Dermis microvascular lymphatic vessel endothelial cell (primary cell): ENCODE results near the gene HACD1. TPM values are rescaled to one million over a fixed set of nuclear protein-coding genes. Genes with fewer than 3 reads are reported as not detected.

Experiments used
- DNase-seq, 2 donors: peaks; one replicate each; pipeline versions ENCODE4 v3.0.0 to v3.0.0-alpha.2; 2010; ENCODE audit warnings: low read depth in 2 of 2
- total RNA-seq: library from RNA; depleted of rRNA; stranded (reverse); fragments of >200 nt; gene quantifications from 2 replicates; pipeline ENCODE4 v1.2.1, GENCODE V29; 2014

HACD1 gene
- total RNA-seq, 1 donor from 2014 or later: 19.3 TPM

- DNase-seq: peak in 1 of 2 donors; percentile 38
These were observed 30.3 kb downstream of the HACD1 start for GRCh38 chr10:17586821-17587234.

GRCh38 chr10:17585016-17585415 lies 32.2 kb downstream of the HACD1 start:
- DNase-seq: no peak

GRCh38 chr10:17580885-17581284 lies 36.3 kb downstream of the HACD1 start:
- DNase-seq: no peak

GRCh38 chr10:17578603-17579002 lies 38.6 kb downstream of the HACD1 start:
- DNase-seq: peak; percentile 97 to 98

- no peak for DNase-seq
These were observed 40.4 kb downstream of the HACD1 start for GRCh38 chr10:17576768-17577167.

GRCh38 chr10:17564911-17565310 lies 52.3 kb downstream of the HACD1 start:
- no peak for DNase-seq

- DNase-seq: no peak
These were observed 53.7 kb downstream of the HACD1 start for GRCh38 chr10:17563452-17563851.

GRCh38 chr10:17562614-17563013 lies 54.6 kb downstream of the HACD1 start:
- no peak for DNase-seq

- no peak for DNase-seq
These were observed 56.1 kb downstream of the HACD1 start for GRCh38 chr10:17561111-17561510.

- no peak for DNase-seq
These were observed 59.7 kb downstream of the HACD1 start for GRCh38 chr10:17557459-17557858.

GRCh38 chr10:17548770-17549169 lies 68.4 kb downstream of the HACD1 start:
- no peak for DNase-seq

- peak; percentile 11 to 64 for DNase-seq
These were observed 69.0 kb downstream of the HACD1 start for GRCh38 chr10:17548162-17548561.

- no peak for DNase-seq
These were observed 70.1 kb downstream of the HACD1 start for GRCh38 chr10:17547060-17547459.

- peak in 1 of 2 donors; percentile 33 for DNase-seq
These were observed 72.7 kb downstream of the HACD1 start for GRCh38 chr10:17544465-17544864.

Other genes with a start within 250 kb of the HACD1 start
- gene ST8SIA6, start 162.8 kb downstream of the HACD1 start, total RNA-seq: 0.13 and 0.25 TPM in 2 replicates
- 7.7 and 9.6 TPM in 2 replicates for gene STAM, start 26.8 kb upstream of the HACD1 start, total RNA-seq
- 0.38 and 0.64 TPM in 2 replicates for gene TMEM236, start 134.8 kb upstream of the HACD1 start, total RNA-seq
- 232 and 250 TPM in 2 replicates for gene MRC1, start 192.0 kb upstream of the HACD1 start, total RNA-seq